Mucosa of stomach (tissue), 1 donor: ENCODE measurements around the gene KMT5B.

Experiments used
- H3K27me3 ChIP-seq: one replicate; pipeline ENCODE4 v1.7.0; 2013; ENCODE audit warnings: mild to moderate bottlenecking, low read length; ENCODE audit not compliant: control insufficient read depth, insufficient read depth
- H3K36me3 ChIP-seq: one replicate; pipeline ENCODE4 v1.7.0; 2013; ENCODE audit warnings: low read length; ENCODE audit not compliant: control insufficient read depth, insufficient read depth
- H3K4me1 ChIP-seq: one replicate; pipeline ENCODE4 v1.7.0; 2013; ENCODE audit warnings: mild to moderate bottlenecking, low read length; ENCODE audit not compliant: control insufficient read depth, insufficient read depth
- H3K4me3 ChIP-seq: one replicate; pipeline ENCODE4 v1.7.0; 2013; ENCODE audit warnings: low read length
- H3K9ac ChIP-seq: one replicate; pipeline ENCODE4 v1.7.0; 2013; ENCODE audit warnings: mild to moderate bottlenecking, low read length, moderate library complexity
- H3K9me3 ChIP-seq: one replicate; pipeline ENCODE4 v1.7.0; 2013; ENCODE audit warnings: mild to moderate bottlenecking, low read length, moderate library complexity; ENCODE audit not compliant: control insufficient read depth
- donor health status: Pancreatic carcinoma.

KMT5B gene

GRCh38 chr11:68148879-68149278 is 64.2 kb downstream of the KMT5B start:
- Histone ChIP-seq H3K9ac (peak overlapping the region; percentile 48), H3K4me1 (peaks cover 83% of the 10 kb centered on the region), H3K9me3 (no peaks in the 10 kb centered on the region), H3K4me3 (no peak overlapping the region), H3K27me3 (no peaks in the 10 kb centered on the region), H3K36me3 (no peaks in the 10 kb centered on the region)

GRCh38 chr11:68148071-68148805 is 64.9 kb downstream of the KMT5B start:
- Histone ChIP-seq H3K4me3 (no peak overlapping the region), H3K4me1 (peaks cover 83% of the 10 kb centered on the region), H3K9ac (peak overlapping the region; percentile 48), H3K9me3 (no peaks in the 10 kb centered on the region), H3K27me3 (no peaks in the 10 kb centered on the region), H3K36me3 (no peaks in the 10 kb centered on the region)

DNA sequence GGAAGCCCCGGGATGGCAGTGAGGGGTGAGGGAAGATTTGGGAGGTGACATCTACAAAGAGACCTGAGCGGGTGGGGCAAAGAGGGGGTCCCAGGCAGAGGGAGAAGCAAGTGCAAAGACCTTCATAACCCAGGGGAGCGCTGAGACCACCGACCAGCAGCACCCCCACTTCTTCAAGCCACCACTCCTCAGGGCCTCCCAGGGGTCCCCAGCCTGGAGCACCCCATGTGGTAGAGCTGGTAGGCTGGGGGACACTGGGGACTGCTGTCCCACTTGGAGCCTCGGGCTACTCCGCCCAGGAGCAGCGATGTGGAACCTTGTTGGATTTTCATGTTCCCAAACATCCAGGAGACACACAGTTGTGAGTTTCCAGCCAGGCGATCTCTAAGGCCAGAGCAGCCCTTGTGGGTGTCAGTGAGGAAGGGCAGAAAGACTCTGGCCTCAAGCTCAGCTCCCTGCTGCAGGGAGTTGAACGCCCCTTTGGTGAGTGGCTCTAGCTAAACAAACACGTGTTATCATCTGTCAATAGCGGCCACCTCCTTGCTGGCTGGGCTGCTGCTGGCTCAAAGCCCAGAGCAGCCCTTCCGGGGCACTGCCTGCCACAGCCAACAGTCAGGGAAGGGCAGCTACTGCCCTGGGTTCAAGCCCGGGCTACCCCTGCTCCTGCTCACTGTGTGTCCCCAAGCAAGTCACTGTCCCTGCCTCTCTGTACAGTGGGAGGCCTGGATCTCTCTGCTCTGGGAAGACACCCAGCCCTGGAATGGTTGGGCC is 66.2 kb downstream of the KMT5B start:
- H3K9me3 ChIP-seq: no peaks in the 10 kb centered on the region
- H3K27me3 ChIP-seq: no peaks in the 10 kb centered on the region
- H3K4me3 ChIP-seq: peak overlapping the region; percentile 24
- peak overlapping the region; percentile 80 for H3K9ac ChIP-seq
- H3K36me3 ChIP-seq: no peaks in the 10 kb centered on the region
- peaks cover 89% of the 10 kb centered on the region for H3K4me1 ChIP-seq

- peaks cover 89% of the 10 kb centered on the region for H3K4me1 ChIP-seq
Measured at GRCh38 chr11:68146010-68146540, 67.0 kb downstream of the KMT5B start.

DNA sequence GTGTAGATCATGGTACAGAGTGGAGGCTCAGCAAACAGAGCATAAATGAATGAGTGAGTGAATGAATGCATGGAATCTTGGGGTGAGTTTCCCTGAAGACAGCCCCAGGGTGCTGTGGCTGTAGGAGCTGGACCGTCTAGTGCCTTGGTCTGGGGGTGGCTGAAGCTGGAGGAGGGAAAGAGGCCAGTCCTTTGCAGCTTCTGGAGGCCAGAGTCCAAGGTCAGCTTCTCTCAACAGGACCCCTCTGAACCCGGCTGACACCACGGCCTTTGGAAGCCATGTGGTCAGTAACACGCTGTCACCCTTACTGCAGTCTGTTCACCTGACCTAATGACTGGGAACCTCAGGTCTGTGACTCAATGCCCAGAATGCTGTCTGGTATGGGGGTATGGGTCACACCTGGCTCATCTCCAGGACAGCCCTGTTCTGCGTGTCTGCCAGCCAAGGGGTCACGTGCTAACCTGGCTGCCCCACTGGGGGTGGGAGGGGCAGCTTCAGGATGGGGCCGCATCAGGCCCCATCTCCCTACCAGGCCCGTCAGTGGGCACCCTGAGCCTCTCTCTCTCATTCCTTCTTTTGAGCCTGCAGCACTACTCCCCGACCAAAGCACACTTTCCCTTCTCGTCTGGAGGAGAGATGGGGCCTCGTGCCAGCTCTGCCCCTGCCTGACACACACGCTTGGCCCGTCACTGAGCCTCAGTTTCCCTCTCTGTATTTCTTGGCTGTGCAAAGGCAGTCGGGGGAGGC is 67.8 kb downstream of the KMT5B start:
- Histone ChIP-seq H3K9me3 (no peaks in the 10 kb centered on the region), H3K36me3 (no peaks in the 10 kb centered on the region), H3K4me1 (peaks cover 87% of the 10 kb centered on the region), H3K27me3 (no peaks in the 10 kb centered on the region), H3K4me3 (no peak overlapping the region), H3K9ac (no peak overlapping the region)

More at GRCh38 chr11:68146010-68146540, 67.0 kb downstream of the KMT5B start:
- Histone ChIP-seq H3K4me3 (peak overlapping the region; percentile 24), H3K27me3 (no peaks in the 10 kb centered on the region), H3K9ac (peak overlapping the region; percentile 80), H3K36me3 (no peaks in the 10 kb centered on the region), H3K9me3 (no peaks in the 10 kb centered on the region)

- H3K9me3 ChIP-seq: no peaks in the 10 kb centered on the region
- no peaks in the 10 kb centered on the region for H3K27me3 ChIP-seq
- H3K4me3 ChIP-seq: no peak overlapping the region
- H3K9ac ChIP-seq: no peak overlapping the region
- peaks cover 72% of the 10 kb centered on the region for H3K4me1 ChIP-seq
- H3K36me3 ChIP-seq: no peaks in the 10 kb centered on the region
Measured at GRCh38 chr11:68143310-68143689, 69.8 kb downstream of the KMT5B start.

DNA sequence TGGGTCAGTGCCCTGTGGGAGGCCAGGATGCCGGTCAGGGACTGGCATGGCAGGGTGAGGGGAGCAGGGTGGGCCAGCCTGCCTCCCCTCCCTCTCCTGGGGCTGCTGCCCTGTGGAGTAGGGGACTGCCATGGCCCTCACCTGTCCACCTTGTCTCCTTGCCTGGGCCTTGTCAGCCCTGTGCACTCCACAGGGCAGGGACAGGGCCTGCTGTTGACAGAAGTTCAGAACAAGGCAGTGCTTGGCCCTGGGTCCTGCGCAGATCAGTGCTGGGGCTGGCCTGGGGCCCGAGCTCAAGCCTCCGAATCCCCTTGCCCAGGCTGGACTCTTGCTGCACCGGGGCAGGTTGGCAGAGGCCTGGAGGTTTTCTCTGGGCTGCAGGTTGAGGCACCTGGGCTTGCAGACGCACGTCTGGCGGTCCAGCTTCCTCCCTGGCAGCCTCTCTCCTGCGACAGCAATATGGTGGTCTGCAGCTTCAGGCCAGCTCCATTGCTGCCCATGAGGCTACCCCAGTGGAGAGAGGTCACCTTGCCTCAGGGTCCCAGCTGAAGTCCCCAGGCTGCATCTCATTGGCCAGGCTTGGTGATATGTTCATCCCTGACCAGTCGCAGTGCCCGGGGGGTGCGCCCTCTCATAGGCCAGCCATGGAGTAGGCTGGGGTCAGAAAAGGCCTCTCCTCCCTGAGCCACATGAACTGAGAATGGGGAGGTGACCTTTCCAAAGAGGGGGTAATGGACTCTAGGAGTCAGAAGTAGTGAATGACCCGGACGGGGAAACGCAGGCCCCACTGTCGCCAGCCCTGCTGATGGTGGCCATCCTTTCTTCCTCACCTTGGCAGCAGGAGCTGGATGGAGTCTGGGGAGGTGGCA is 70.4 kb downstream of the KMT5B start:
- H3K9ac ChIP-seq: no peak overlapping the region

GRCh38 chr11:68142028-68142412 is 71.1 kb downstream of the KMT5B start:
- Histone ChIP-seq H3K9ac (peak overlapping the region; percentile 10), H3K9me3 (no peaks in the 10 kb centered on the region)

More for the DNA sequence above, 70.4 kb downstream of the KMT5B start:
- peaks cover 72% of the 10 kb centered on the region for H3K4me1 ChIP-seq
- H3K4me3 ChIP-seq: no peak overlapping the region
- H3K9me3 ChIP-seq: no peaks in the 10 kb centered on the region
- H3K27me3 ChIP-seq: no peaks in the 10 kb centered on the region
- no peaks in the 10 kb centered on the region for H3K36me3 ChIP-seq

DNA sequence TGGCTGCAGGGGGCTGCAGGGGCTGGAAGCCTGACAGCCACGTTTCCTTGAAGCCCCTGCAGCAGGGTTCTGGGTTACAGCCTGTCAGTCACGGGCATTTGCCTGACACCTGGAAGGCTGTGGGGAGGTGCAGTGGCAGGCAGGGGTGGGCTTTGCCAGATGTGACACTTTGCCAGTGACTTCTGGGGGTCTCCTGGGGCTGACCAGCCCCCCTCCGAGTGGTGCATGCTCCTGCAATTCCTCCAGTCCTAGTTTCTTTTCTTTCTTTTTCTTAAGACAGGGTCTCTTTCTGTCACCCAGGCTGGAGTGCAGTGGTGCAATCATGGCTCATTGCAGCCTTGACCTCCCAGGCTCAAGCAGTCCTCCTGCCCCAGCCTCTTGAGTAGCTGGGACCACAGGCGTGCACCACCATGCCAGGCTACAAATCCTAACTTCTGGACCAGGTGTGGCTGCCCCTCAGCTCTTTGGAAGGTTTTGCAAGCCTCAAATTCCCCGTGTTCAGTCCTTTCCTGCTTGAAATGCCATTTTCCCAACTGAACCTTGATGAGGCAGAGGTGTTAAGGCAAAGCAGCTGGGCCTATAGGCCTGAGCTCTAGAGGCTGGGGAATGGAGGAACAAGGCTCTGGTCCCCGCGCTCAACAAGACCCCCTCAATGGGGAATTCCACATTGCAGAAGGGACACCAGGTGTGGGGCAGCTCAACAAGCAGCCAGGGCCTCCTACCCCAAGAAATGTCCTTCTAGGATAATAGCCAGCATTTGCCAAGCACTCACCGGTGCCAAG is 71.7 kb downstream of the KMT5B start:
- Histone ChIP-seq H3K4me1 (peaks cover 65% of the 10 kb centered on the region), H3K4me3 (no peak overlapping the region), H3K36me3 (no peaks in the 10 kb centered on the region), H3K9ac (peak overlapping the region; percentile 10), H3K27me3 (no peaks in the 10 kb centered on the region), H3K9me3 (no peaks in the 10 kb centered on the region)

More at GRCh38 chr11:68142028-68142412, 71.1 kb downstream of the KMT5B start:
- Histone ChIP-seq H3K36me3 (no peaks in the 10 kb centered on the region), H3K4me1 (peaks cover 71% of the 10 kb centered on the region), H3K4me3 (no peak overlapping the region), H3K27me3 (no peaks in the 10 kb centered on the region)

DNA sequence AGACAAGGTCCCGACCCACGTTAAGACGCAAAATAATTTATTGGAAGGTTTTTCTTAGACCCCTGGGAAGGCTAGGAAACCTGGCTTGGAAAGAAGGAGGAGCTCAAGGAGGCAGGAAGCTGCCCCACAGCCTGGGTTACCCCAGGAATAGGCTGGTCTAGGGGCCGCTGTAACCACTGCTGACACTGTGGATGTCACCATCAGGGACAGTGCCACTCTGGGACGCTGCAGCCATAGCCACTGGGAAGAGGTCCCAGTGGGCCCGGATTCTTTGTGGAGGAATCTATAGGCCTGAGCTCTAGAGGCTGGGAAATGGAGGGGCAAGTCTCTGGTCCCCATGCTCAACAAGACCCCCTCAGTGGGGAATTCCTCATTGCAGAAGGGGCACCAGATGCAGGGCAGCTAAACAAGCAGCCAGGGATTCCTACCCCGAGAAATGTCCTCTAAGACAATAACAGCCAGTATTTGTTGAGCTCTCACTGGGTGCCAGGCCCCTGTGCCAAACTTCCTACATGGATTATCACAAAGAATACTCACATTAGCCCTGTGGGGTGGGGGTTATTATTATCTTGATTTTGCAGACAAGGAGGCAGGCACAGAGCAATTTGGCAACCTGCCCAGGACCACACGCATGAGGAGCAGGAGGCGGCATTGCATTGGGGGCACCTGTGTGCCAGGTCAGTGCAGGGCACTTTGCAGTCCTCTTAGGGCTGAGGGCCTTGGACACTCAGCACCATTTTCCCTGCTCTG is 72.4 kb downstream of the KMT5B start:
- no peaks in the 10 kb centered on the region for H3K9me3 ChIP-seq
- no peak overlapping the region for H3K4me3 ChIP-seq
- no peaks in the 10 kb centered on the region for H3K27me3 ChIP-seq
- H3K4me1 ChIP-seq: peaks cover 57% of the 10 kb centered on the region
- no peaks in the 10 kb centered on the region for H3K36me3 ChIP-seq
- no peak overlapping the region for H3K9ac ChIP-seq
